Measurements from ENCODE around the gene PDK4.
"Not testable (repeated sequence)": the region's sequence is repeated elsewhere in the genome, so short reads cannot be mapped to it uniquely, and the experiment has no call there.

PDK4 gene

GRCh38 chr7:95596198-95597063, at the start of gene PDK4:
TSS of gene PDK4 (minus strand) at chr7:95596516. CDS start at chr7:95596293, 223 bp downstream.
- DNase-seq: no peak

DNA sequence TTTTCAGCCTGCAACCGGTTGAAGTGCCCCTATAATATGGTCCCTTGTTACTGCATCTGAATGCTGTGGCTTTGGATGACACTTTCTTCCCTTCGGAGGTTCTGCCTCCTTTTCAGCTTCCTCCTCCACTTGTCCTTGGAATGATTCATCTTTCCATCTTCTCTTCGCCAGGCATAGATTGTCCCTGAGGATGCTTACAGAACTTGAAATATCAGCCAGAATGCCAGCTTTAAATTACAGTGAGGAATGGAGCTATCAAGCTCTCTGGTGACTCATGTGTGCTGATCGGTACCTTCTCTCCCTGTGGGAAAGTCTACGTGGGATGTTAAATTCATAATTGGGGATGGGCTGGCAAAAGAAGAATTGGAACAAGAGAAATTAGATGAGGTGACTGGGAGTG, 45.9 kb upstream of the PDK4 start:
- DNase-seq: no peak

- DNase-seq: no peak
Measured at GRCh38 chr7:95636140-95636940, 40.0 kb upstream of the PDK4 start.

- no peak for DNase-seq
Measured at GRCh38 chr7:95632609-95633008, 36.3 kb upstream of the PDK4 start.

DNA sequence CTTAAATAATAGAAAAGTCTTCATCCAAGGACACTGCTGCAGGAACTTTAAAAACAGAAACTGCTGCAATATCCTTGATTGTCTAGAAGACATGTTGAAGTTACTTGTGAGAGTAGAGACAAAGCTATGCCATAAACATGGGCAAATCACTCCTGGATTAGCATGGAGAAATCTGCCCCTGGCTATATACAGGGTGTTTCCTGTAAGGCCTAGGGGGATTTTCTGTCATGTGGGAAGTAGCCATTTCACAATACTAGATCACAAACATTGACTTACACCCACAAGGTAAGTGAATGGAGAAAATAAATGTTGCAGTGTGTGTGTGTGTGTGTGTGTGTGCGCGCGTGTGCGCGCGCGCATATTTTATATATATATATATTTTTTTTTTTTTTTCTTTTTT, 35.2 kb upstream of the PDK4 start:
- DNase-seq: no peak

DNA sequence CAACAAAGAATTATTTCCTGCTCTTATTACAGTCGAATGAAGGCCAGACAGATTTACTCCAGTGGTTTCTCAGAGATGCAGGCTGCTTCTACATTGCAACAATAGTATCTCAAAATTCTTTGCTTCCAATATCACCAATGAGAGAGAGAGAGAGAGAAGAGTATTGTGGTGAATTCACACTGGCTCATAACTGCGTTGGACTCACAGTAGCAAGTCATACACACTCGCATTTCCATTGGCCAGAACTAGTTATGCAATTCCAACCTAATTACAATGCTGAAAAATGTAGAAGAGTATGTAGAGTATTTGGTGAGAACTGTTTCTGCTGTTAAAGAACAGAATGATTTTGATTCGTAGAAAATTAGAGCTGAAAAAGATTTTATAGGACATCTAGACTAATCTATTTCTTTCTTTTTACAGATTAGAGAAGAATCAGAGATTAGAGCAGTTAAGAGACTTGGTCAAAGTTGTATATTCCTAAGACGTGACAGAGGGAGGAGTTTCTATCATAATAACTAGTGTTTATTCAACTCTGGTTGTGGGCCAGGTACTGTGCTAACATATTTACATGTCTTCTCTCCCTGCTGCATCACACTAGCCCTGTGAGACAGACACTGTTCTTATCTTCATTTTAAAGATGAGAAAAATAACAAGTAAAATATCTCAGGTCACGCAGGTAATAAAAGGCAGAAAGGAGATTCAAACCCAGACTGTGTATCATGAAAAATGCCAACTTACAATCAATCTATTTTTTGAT, 34.6 kb upstream of the PDK4 start:
- no peak for DNase-seq

GRCh38 chr7:95628831-95629439, 32.6 kb upstream of the PDK4 start:
- no peak for DNase-seq

DNA sequence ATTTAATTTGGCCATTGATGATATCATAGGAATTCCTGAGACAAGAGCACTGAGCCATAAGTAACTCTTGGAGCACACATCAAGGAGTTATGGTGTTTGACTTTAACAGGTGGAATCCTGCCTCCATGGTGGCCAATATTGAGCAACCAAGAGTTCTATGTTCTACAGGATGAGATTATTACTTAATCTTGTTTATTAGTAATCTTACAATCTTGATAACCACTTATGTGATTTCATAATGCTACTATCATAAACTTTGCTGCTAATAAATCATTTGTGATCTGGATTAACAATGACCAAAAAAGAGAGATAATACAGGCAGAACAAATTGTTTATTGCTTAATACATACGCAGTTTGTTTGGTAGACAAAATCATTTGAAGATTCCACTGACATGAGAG, 27.5 kb upstream of the PDK4 start:
- DNase-seq: no peak

DNA sequence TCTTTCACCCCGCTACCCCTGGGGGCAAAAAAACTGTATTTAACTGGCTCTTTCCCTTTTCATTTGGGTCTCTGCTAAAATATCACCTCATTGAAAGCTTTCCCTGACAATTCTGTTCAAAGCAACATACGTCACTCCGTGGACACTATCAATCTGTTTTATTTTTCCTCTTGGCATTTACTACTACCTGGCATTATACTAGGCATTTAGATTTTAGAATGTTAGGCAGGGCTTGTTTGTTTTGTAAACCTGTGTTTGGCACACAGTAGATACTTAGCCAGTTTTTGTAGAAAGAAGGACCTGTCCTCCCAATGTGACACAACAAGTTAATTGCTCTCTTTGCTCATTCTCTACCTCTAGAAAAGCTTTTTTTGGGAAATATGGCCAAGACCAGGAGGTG, 26.5 kb upstream of the PDK4 start:
- DNase-seq: no peak

DNA sequence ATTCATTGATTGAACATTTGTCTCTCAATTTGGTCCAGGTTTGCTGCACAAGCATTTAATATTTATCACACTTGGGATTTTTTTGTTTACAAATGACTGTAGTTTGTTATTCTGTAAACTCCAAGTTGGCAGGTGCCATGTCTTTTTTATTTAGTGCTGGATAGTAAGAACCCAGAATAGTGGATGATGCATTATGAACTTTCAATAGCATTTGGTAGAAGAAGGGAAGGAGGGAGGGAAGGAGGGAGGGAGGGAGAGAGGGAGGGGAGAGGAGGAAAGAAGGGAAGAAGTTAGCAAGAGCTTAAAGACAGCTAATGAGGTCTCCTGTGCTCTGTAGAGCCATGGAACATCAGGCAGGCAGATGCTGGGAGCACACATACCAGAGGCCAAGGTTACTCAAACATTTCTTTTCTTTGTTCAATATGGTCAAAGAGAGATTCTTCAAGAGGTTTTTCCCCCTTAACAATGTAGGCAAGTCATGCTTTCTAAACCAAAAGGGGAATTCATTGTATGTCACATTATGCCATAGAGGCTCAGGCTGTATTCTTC, 25.8 kb upstream of the PDK4 start:
- no peak for DNase-seq

GRCh38 chr7:95621404-95621803, 25.1 kb upstream of the PDK4 start:
- DNase-seq: no peak

DNA sequence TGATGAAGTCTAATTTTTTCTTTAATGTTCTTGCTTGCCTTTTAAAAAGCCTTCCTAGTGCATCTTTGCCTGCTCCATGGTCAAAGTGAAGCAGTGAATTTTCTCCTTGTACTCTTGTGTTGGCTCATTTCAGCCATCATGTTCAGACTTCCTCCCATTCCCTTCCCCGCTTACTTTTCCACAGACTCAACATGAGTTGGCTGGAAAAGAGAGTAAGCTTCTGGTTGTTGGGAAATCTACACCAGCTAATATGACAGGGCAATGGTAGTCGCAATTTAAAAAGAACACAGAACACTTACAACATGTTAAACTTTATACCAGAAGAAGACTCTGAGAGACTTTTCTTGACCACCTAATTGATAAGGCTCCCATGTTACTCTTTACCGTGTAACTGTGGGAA, 24.3 kb upstream of the PDK4 start:
- DNase-seq: no peak

DNA sequence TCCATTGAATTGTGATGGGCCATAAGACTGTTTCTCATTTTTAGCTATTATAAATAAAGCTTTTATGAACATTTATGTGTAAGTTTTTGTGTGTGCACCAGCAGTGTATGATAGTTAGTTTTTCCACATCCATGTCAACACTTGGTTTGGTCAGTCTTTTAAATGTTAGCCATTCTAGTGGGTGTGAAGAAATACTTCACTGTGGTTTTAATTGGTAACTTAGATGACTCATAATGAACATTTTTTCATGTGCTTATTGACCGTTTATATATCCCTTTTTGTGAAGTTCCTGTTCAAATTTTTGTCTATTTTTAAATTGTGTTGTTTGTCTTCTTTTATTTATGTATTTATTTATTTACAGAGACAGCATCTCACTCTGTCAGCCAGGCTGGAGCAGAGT, 23.6 kb upstream of the PDK4 start:
- no peak for DNase-seq

- no peak for DNase-seq
Measured at GRCh38 chr7:95619517-95619916, 23.2 kb upstream of the PDK4 start.

DNA sequence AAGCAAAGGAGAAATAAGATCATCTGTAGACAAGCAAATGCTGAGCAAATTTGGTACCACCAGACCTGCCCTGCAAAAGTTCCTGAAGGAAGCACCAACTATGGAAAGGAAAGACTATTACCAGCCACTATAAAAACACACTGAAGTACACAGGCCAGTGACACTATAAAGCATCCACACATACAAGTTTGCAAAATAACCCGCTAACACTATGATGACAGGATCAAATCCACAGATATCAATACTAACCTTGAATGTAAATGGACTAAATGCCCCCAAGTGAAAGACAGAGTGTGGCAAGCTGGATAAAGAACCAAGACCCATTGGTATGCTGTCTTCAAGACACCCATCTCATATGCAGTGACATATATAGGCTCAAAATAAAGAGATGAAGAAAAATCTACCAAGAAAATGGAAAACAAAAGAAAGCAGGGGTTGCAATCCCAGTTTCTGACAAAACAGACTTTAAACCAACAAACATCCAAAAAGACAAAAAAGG, 18.2 kb upstream of the PDK4 start:
- DNase-seq: no peak

DNA sequence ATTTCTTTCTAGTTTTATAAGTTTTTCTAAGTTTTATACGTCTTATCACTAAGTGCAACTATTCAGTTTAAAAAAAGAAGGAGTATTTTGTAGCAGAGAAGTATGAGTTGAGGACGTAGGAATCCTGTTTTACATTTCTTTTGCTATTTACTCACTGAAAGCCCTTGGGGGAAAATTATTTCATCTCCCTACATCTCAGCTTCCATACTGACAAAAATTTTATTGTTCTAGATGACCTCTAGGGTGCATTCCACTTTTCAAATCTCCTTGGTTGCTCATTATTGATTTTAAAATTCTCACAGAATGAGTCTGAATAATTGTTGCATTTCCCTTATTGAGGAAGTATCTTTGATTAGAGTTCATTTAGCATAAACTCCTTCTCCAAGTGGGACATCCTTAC, 14.9 kb upstream of the PDK4 start:
- no peak for DNase-seq

DNA sequence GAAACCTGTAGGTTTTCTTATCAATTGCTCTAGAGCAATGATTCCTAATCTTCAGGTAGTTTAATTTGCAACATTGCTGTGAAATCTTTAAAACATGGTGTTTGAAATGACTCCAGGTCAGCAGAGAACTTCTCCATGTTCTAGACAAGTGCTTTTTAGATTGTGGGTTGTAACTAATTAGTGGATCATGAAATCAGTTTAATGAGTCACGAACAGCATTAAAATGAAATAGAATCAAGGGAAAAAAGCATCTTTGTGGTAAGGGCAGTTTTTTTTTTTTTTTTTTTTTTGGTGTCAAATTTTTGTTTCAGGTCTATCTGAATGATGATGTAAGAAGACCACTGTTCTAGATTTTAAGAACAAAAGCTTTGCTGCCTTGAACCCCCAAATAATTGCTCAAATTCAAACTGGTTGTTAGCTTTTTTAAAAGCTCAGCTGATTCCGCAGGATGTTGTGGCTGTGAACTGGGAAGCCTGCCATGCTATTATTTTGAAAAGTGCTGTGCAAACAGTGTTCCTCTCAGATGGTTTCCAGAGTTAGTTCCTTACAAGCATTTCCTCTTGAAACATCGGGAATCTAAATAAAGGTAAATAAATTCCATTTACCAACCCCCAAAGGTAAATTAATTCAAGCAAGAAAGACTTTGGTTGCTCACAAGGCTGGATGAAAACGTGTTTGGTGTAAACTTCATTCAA, 13.1 kb upstream of the PDK4 start:
- no peak for DNase-seq

DNA sequence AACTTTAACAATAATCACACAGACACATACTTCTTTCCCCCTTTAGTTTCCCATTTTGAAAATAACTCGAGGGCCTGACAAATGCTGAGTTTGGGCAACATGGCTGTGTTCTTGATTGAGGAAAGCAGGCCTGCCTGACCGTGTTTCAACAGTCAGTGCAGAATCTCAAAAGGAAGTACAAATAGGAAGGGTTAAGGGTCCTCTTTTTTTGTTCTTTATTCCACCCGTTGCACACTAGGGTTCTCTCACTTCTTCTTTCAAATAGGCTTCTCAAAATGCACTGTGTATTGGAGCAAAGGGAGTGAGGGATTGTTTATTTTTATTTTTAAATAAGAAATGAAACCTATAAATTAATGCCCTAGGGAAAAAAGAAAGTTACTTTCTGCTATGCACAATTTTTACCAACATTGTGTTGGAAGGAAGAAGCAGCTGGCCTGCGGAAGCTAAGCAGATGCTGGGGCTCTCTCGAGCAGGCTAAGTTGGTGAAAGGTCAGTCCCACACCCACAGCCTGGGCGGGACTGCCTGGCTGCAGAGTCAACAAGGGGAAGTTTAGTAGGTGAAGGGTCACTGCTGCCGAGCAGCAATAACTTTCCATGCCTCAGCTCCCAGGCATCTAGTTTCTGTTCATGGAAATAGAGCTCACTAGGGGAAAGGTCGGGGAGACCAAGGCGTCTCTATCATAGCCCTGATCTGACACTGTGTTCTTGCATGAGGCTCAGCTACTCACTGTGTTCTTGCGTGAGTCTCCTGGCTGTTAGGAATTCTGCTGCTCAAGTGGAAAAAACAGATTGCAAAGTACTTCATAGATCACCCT, 12.2 kb upstream of the PDK4 start:
- DNase-seq: no peak

DNA sequence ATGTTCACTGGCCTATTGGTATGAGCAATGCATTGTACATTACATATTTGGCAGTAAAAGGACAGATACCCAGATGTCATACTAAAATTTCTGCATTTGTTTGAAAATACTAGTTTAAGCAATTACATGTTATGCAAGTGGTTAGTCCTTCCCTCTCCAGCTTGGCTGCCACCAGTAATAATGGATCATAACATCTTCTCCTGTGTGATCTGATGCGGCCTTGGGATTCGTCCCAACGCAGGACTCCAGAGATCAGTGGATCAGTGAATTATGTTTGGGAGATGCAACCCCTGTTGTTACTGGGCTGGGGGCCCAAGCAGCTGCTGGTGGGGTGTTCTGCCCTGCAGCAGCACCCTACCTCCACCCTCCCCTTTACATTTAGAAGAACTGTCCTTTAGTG, 11.2 kb upstream of the PDK4 start:
- DNase-seq: no peak

- no peak for DNase-seq
Measured at GRCh38 chr7:95605275-95605674, 9.0 kb upstream of the PDK4 start.

DNA sequence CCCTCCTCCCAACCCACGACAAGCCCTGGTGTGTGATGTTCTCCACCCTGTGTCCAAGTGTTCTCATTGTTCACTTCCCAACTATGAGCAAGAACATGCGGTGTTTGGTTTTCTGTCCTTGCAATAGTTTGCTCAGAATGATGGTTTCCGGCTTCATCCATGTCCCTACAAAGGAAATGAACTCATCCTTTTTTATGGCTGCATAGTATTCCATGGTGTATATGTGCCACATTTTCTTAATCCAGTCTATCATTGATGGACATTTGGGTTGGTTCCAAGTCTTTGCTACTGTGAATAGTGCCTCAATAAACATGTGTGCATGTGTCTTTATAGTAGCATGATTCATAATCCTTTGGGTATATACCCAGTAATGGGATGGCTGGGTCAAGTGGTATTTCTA, 8.5 kb upstream of the PDK4 start:
- not testable (repeated sequence) for DNase-seq

All from activated CD4-positive, CD25-positive, alpha-beta regulatory T cell treated with anti-CD3 and anti-CD28 coated beads, Interleukin-2, amount 50 U/mL, for 72 hours (primary cell).